Measurements from ENCODE around the gene TUB. TPM values are rescaled to one million over a fixed set of nuclear protein-coding genes. Genes with fewer than 3 reads are reported as not detected.

TUB gene
- total and polyA plus RNA-seq, 2 experiments from 2014 or later = 3.3 to 12.3 TPM

- no peaks in the 10 kb centered on the region for H3K4me1 ChIP-seq (ENCODE audit: insufficient read depth)
- no peak overlapping the region for H3K4me3 ChIP-seq
- H3K4me2 ChIP-seq (ENCODE audit: unreplicated experiment) = peak overlapping the region; percentile 13
- H3K9me2 ChIP-seq (ENCODE audit: insufficient read depth) = no peaks in the 10 kb centered on the region
- no peaks in the 10 kb centered on the region for H3F3A ChIP-seq (ENCODE audit: insufficient read depth)
- in situ Hi-C loops (cut with MboI) = no loop called here
- no peak overlapping the region for H2AFZ ChIP-seq
- peaks cover 7% of the 10 kb centered on the region; the same call in 1 of the 2 replicates for H3K36me3 ChIP-seq (ENCODE audit: low read depth)
- no peak for TF ChIP-seq EZH2phosphoT487 (IDR thresholded peaks at IDR 0.05; ENCODE audit: insufficient read depth, low read depth)
- no peak for TF ChIP-seq EZH2 (IDR thresholded peaks at IDR 0.05; ENCODE audit: insufficient read depth, poor library complexity, severe bottlenecking)
- H4K20me1 ChIP-seq (ENCODE audit: insufficient read depth) = no peaks in the 10 kb centered on the region
- no peak overlapping the region for H3K9ac ChIP-seq
- DNase-seq = peak; percentile 9
- no peaks in the 10 kb centered on the region for H3K9me3 ChIP-seq (ENCODE audit: low read depth)
- 9 to 13% methylated on average over 8 of the region's 8 CpGs for WGBS, 2 experiments (ENCODE audit: low coverage in 1 of 2, low lambda C conversion rate in 2 of 2, missing lambda C conversion rate in 2 of 2)
- H3K27me3 ChIP-seq (replicated peaks; ENCODE audit: insufficient read depth) = no peaks in the 10 kb centered on the region
- no peaks in the 10 kb centered on the region for H3K79me2 ChIP-seq (ENCODE audit: insufficient read depth)
- no peak overlapping the region for H3K27ac ChIP-seq
These were observed 30.6 kb downstream of the TUB start for GRCh38 chr11:8111636-8112035.

- Histone ChIP-seq H3K27ac (no peak overlapping the region), H3K36me3 (ENCODE audit: low read depth) (no peaks in the 10 kb centered on the region), H3K4me3 (no peak overlapping the region), H3K9ac (no peak overlapping the region), H3K9me2 (ENCODE audit: insufficient read depth) (no peaks in the 10 kb centered on the region), H3K79me2 (ENCODE audit: insufficient read depth) (no peaks in the 10 kb centered on the region), H3F3A (ENCODE audit: insufficient read depth) (no peaks in the 10 kb centered on the region), H3K4me2 (ENCODE audit: unreplicated experiment) (no peak overlapping the region), H3K4me1 (ENCODE audit: insufficient read depth) (no peaks in the 10 kb centered on the region), H4K20me1 (ENCODE audit: insufficient read depth) (no peaks in the 10 kb centered on the region), H3K27me3 (replicated peaks; ENCODE audit: insufficient read depth) (peaks cover 9% of the 10 kb centered on the region; the same call in 1 of the 2 replicates), H3K9me3 (ENCODE audit: low read depth) (no peaks in the 10 kb centered on the region), H2AFZ (no peak overlapping the region)
- TF ChIP-seq EZH2phosphoT487 (IDR thresholded peaks at IDR 0.05; ENCODE audit: insufficient read depth, low read depth) (no peak), EZH2 (IDR thresholded peaks at IDR 0.05; ENCODE audit: insufficient read depth, poor library complexity, severe bottlenecking) (no peak)
- WGBS, 2 experiments (ENCODE audit: low coverage in 1 of 2, low lambda C conversion rate in 2 of 2, missing lambda C conversion rate in 2 of 2) = 29 to 32% methylated on average over 1 of the region's 1 CpG
- in situ Hi-C loops (cut with MboI) = no loop called here
- no peak for DNase-seq
These were observed 41.3 kb downstream of the TUB start for GRCh38 chr11:8122173-8122764.

- no peaks in the 10 kb centered on the region for H4K20me1 ChIP-seq (ENCODE audit: insufficient read depth)
- DNase-seq = no peak
- no peaks in the 10 kb centered on the region for H3K9me3 ChIP-seq (ENCODE audit: low read depth)
- H3K4me2 ChIP-seq (ENCODE audit: unreplicated experiment) = no peak overlapping the region
- WGBS, 2 experiments (ENCODE audit: low coverage in 1 of 2, low lambda C conversion rate in 2 of 2, missing lambda C conversion rate in 2 of 2) = 26% methylated on average over 8 of the region's 8 CpGs
- no peaks in the 10 kb centered on the region for H3K36me3 ChIP-seq (ENCODE audit: low read depth)
- H3K4me3 ChIP-seq = no peak overlapping the region
- H3K9me2 ChIP-seq (ENCODE audit: insufficient read depth) = no peaks in the 10 kb centered on the region
- no peak overlapping the region for H2AFZ ChIP-seq
- H3K27me3 ChIP-seq (replicated peaks; ENCODE audit: insufficient read depth) = peaks cover 12% of the 10 kb centered on the region; the same call in 1 of the 2 replicates
- H3K27ac ChIP-seq = no peak overlapping the region
- no peaks in the 10 kb centered on the region for H3F3A ChIP-seq (ENCODE audit: insufficient read depth)
- in situ Hi-C loops (cut with MboI) = no loop called here
- no peaks in the 10 kb centered on the region for H3K79me2 ChIP-seq (ENCODE audit: insufficient read depth)
- no peak for TF ChIP-seq EZH2phosphoT487 (IDR thresholded peaks at IDR 0.05; ENCODE audit: insufficient read depth, low read depth)
- no peak for TF ChIP-seq EZH2 (IDR thresholded peaks at IDR 0.05; ENCODE audit: insufficient read depth, poor library complexity, severe bottlenecking)
- no peaks in the 10 kb centered on the region for H3K4me1 ChIP-seq (ENCODE audit: insufficient read depth)
- no peak overlapping the region for H3K9ac ChIP-seq
These were observed 45.8 kb downstream of the TUB start for GRCh38 chr11:8126649-8127289.

GRCh38 chr11:8127447-8127846 lies 46.4 kb downstream of the TUB start:
- Histone ChIP-seq H3K4me2 (ENCODE audit: unreplicated experiment) (no peak overlapping the region), H3K27me3 (replicated peaks; ENCODE audit: insufficient read depth) (peaks cover 12% of the 10 kb centered on the region; the same call in 1 of the 2 replicates), H3F3A (ENCODE audit: insufficient read depth) (no peaks in the 10 kb centered on the region), H3K36me3 (ENCODE audit: low read depth) (no peaks in the 10 kb centered on the region), H3K9me2 (ENCODE audit: insufficient read depth) (no peaks in the 10 kb centered on the region), H4K20me1 (ENCODE audit: insufficient read depth) (no peaks in the 10 kb centered on the region), H2AFZ (no peak overlapping the region), H3K27ac (no peak overlapping the region), H3K4me1 (ENCODE audit: insufficient read depth) (no peaks in the 10 kb centered on the region), H3K4me3 (no peak overlapping the region), H3K9ac (no peak overlapping the region), H3K9me3 (ENCODE audit: low read depth) (no peaks in the 10 kb centered on the region), H3K79me2 (ENCODE audit: insufficient read depth) (no peaks in the 10 kb centered on the region)
- in situ Hi-C loops (cut with MboI) = no loop called here
- 37 to 41% methylated on average over 2 of the region's 2 CpGs for WGBS, 2 experiments (ENCODE audit: low coverage in 1 of 2, low lambda C conversion rate in 2 of 2, missing lambda C conversion rate in 2 of 2)
- DNase-seq = no peak
- TF ChIP-seq EZH2phosphoT487 (IDR thresholded peaks at IDR 0.05; ENCODE audit: insufficient read depth, low read depth) = no peak
- no peak for TF ChIP-seq EZH2 (IDR thresholded peaks at IDR 0.05; ENCODE audit: insufficient read depth, poor library complexity, severe bottlenecking)
